HCT116 (cell line): Measurements from ENCODE around the gene UBQLNL.

Source experiments
- CTCF ChIP-seq, 3 experiments: fragments of 200-600 bp in 1 of 3; sonication (generic) in 1 of 3; IDR thresholded peaks in 2 of 3; conservative IDR thresholded peaks in 1 of 3; 2 replicates each; pipeline ENCODE4 v1.5.1; 2012 to 2017; ENCODE audit warnings: low read depth in 2 of 3, low read length in 2 of 3, antibody characterized with exemption in 1 of 3, borderline replicate concordance in 1 of 3, control low read depth in 1 of 3, mild to moderate bottlenecking in 1 of 3, mixed read lengths in 1 of 3, mixed run types in 1 of 3, moderate library complexity in 1 of 3; ENCODE audit not compliant: insufficient read depth in 1 of 3
- EZH2 ChIP-seq: fragments of 200-600 bp; sonication (generic); IDR thresholded peaks from 2 replicates; pipeline ENCODE4 v1.6.1; 2017; ENCODE audit warnings: antibody characterized with exemption, mixed run types
- EZH2phosphoT487 ChIP-seq: fragments of 200-600 bp; IDR thresholded peaks from 2 replicates; pipeline ENCODE4 v1.6.1; 2018; ENCODE audit warnings: antibody characterized with exemption, borderline replicate concordance
- POLR2A ChIP-seq: IDR thresholded peaks from 2 replicates; pipeline ENCODE4 v1.7.0; 2011; ENCODE audit warnings: borderline replicate concordance; ENCODE audit not compliant: insufficient read depth, insufficient read length; ENCODE audit errors: extremely low read depth
- POLR2AphosphoS5 ChIP-seq: IDR thresholded peaks from 2 replicates; pipeline ENCODE4 v1.6.1; 2011; ENCODE audit warnings: mild to moderate bottlenecking, low read depth, low read length, moderate library complexity
- RAD21 ChIP-seq: IDR thresholded peaks from 2 replicates; pipeline ENCODE4 v1.6.1; 2012; ENCODE audit warnings: low read depth, mild to moderate bottlenecking
- REST ChIP-seq: IDR thresholded peaks from 2 replicates; pipeline ENCODE4 v1.6.1; 2012; ENCODE audit warnings: low read depth
- SIN3A ChIP-seq: IDR thresholded peaks from 2 replicates; pipeline ENCODE4 v1.6.1; 2012; ENCODE audit warnings: low read depth
- TCF7L2 ChIP-seq: IDR thresholded peaks from 2 replicates; pipeline ENCODE4 v1.7.0; 2011; ENCODE audit warnings: borderline replicate concordance, inconsistent platforms; ENCODE audit not compliant: insufficient read depth, insufficient read length; ENCODE audit errors: extremely low read depth
- YY1 ChIP-seq: IDR thresholded peaks from 2 replicates; pipeline ENCODE4 v1.6.1; 2011; ENCODE audit warnings: low read length, low read depth, moderate library complexity, mild to moderate bottlenecking; ENCODE audit not compliant: insufficient replicate concordance; ENCODE audit errors: extremely low read depth
- ZBTB33 ChIP-seq: IDR thresholded peaks from 2 replicates; pipeline ENCODE4 v1.6.1; 2011; ENCODE audit warnings: mild to moderate bottlenecking, low read length, moderate library complexity; ENCODE audit not compliant: insufficient replicate concordance; ENCODE audit errors: extremely low read depth
- TF ChIP-seq, protein P1 (sequence below): IDR thresholded peaks from 2 replicates; pipeline ENCODE4 v1.6.1; 2012

- no peak for TF ChIP-seq EZH2phosphoT487
- no peak for TF ChIP-seq CTCF (IDR thresholded peaks at IDR 0.05 in 2 of 3, conservative IDR thresholded peaks at IDR 0.05 in 1 of 3; ENCODE audit: borderline replicate concordance in 1 of 3, insufficient read depth in 1 of 3, low read depth in 2 of 3, low read length in 2 of 3)
- no peak for TF ChIP-seq POLR2AphosphoS5
- no peak for TF ChIP-seq POLR2A
- TF ChIP-seq EZH2: no peak
- no peak for TF ChIP-seq REST
- no peak for TF ChIP-seq SIN3A
- no peak for TF ChIP-seq TCF7L2
- TF ChIP-seq YY1: no peak
- no peak for TF ChIP-seq ZBTB33
- TF ChIP-seq, protein P1, sequence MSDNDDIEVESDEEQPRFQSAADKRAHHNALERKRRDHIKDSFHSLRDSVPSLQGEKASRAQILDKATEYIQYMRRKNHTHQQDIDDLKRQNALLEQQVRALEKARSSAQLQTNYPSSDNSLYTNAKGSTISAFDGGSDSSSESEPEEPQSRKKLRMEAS: no peak
- no peak for TF ChIP-seq RAD21
Observed at GRCh38 chr11:5522308-5522707, 5.8 kb upstream of the UBQLNL start.
